Retinal pigment epithelial cell (primary cell): ENCODE results near the gene CTIF.

Source experiments
- DNase-seq: peaks from one replicate; pipeline ENCODE4 v3.0.0-alpha.2; 2010; ENCODE audit warnings: low read depth
- H3K4me3 ChIP-seq: 2 replicates; pipeline ENCODE4 v1.5.1; 2011; ENCODE audit warnings: mild to moderate bottlenecking, low read length, control low read depth, moderate library complexity
- CTCF ChIP-seq: conservative IDR thresholded peaks from 2 replicates; pipeline ENCODE4 v1.5.1; 2011; ENCODE audit warnings: low read depth, low read length, control low read depth, inconsistent platforms

CTIF gene

GRCh38 chr18:48683661-48684060, 144.8 kb downstream of the CTIF start:
- no peak for DNase-seq
- H3K4me3 ChIP-seq: no peak overlapping the region
- TF ChIP-seq CTCF: no peak

GRCh38 chr18:48687346-48688042, 148.7 kb downstream of the CTIF start:
- no peak for DNase-seq
- no peak overlapping the region for H3K4me3 ChIP-seq
- no peak for TF ChIP-seq CTCF

- DNase-seq: no peak
These were observed 150.1 kb downstream of the CTIF start for GRCh38 chr18:48688961-48689360.

GRCh38 chr18:48689548-48689947, 150.7 kb downstream of the CTIF start:
- no peak for TF ChIP-seq CTCF
- H3K4me3 ChIP-seq: no peak overlapping the region
- no peak for DNase-seq

More at GRCh38 chr18:48688961-48689360, 150.1 kb downstream of the CTIF start:
- H3K4me3 ChIP-seq: no peak overlapping the region
- TF ChIP-seq CTCF: no peak

- no peak for TF ChIP-seq CTCF
- no peak overlapping the region for H3K4me3 ChIP-seq
- DNase-seq: no peak
These were observed 151.7 kb downstream of the CTIF start for GRCh38 chr18:48690494-48690893.

- TF ChIP-seq CTCF: no peak
- H3K4me3 ChIP-seq: no peak overlapping the region
- no peak for DNase-seq
These were observed 154.2 kb downstream of the CTIF start for GRCh38 chr18:48693006-48693405.

- no peak for TF ChIP-seq CTCF
- H3K4me3 ChIP-seq: no peak overlapping the region
- no peak for DNase-seq
These were observed 154.9 kb downstream of the CTIF start for GRCh38 chr18:48693625-48694262.
